GM23338 (cell line): ENCODE data around the gene ZNF525. TPM values are rescaled to one million over a fixed set of nuclear protein-coding genes. Genes with fewer than 3 reads are reported as not detected.

Source experiments
- ATAC-seq: fragments of 200-7000 bp; cut with Tn5 transposase; 3 replicates; pipeline ENCODE4 v1.9.1; 2020
- DNase-seq: peaks from one replicate; pipeline ENCODE4 v3.0.0-alpha.2; 2015; ENCODE audit warnings: low spot score
- H2AFZ ChIP-seq: fragments of 200-600 bp; sonication (generic); 2 replicates; pipeline ENCODE4 v1.8.0; 2016; ENCODE audit warnings: antibody characterized with exemption, mild to moderate bottlenecking, moderate library complexity
- H3F3A ChIP-seq: fragments of 200-600 bp; sonication (generic); replicated peaks from 2 replicates; pipeline ENCODE4 v1.8.0; 2017; ENCODE audit warnings: antibody characterized with exemption, mixed run types, low read depth
- H3K27ac ChIP-seq: fragments of 200-600 bp; sonication (generic); 2 replicates; pipeline ENCODE4 v1.6.1; 2016; ENCODE audit warnings: low read depth
- H3K27me3 ChIP-seq: fragments of 200-600 bp; sonication (generic); 2 replicates; pipeline ENCODE4 v1.8.0; 2016; ENCODE audit warnings: mild to moderate bottlenecking, mixed run types, moderate library complexity; ENCODE audit not compliant: insufficient read depth
- H3K36me3 ChIP-seq: fragments of 200-600 bp; sonication (generic); 2 replicates; pipeline ENCODE4 v1.8.0; 2016; ENCODE audit warnings: mild to moderate bottlenecking; ENCODE audit not compliant: insufficient read depth
- H3K4me1 ChIP-seq: fragments of 200-600 bp; sonication (generic); 2 replicates; pipeline ENCODE4 v1.8.0; 2016; ENCODE audit warnings: mild to moderate bottlenecking, moderate library complexity; ENCODE audit not compliant: insufficient read depth
- H3K4me2 ChIP-seq: fragments of 200-600 bp; sonication (generic); 2 replicates; pipeline ENCODE4 v1.7.1; 2017; ENCODE audit warnings: mixed run types
- H3K4me3 ChIP-seq: fragments of 200-600 bp; sonication (generic); 2 replicates; pipeline ENCODE4 v1.6.1; 2016; ENCODE audit warnings: mixed run types
- H3K79me2 ChIP-seq: fragments of 200-600 bp; sonication (generic); replicated peaks from 2 replicates; pipeline ENCODE4 v1.8.0; 2017; ENCODE audit warnings: mild to moderate bottlenecking; ENCODE audit not compliant: insufficient read depth
- H3K9me2 ChIP-seq: fragments of 200-600 bp; sonication (generic); 2 replicates; pipeline ENCODE4 v1.8.0; 2017; ENCODE audit not compliant: insufficient read depth
- H4K20me1 ChIP-seq: fragments of 200-600 bp; sonication (generic); replicated peaks from 2 replicates; pipeline ENCODE4 v1.8.0; 2017; ENCODE audit warnings: mild to moderate bottlenecking; ENCODE audit not compliant: insufficient read depth
- H3K27ac Mint-ChIP-seq: 2 replicates; pipeline ENCODE4 v1.8.0; 2020; ENCODE audit warnings: inconsistent platforms, mild to moderate bottlenecking, moderate library complexity, mixed read lengths
- H3K27me3 Mint-ChIP-seq: 3 replicates; pipeline ENCODE4 v1.8.0; 2022; ENCODE audit warnings: low read depth, mild to moderate bottlenecking, moderate library complexity, mixed read lengths, inconsistent platforms; ENCODE audit not compliant: insufficient read depth, poor library complexity
- H3K36me3 Mint-ChIP-seq: 3 replicates; pipeline ENCODE4 v1.8.0; 2021; ENCODE audit warnings: low read depth, mild to moderate bottlenecking, inconsistent platforms, moderate library complexity, mixed read lengths
- H3K4me1 Mint-ChIP-seq: 3 replicates; pipeline ENCODE4 v1.8.0; 2020; ENCODE audit warnings: mild to moderate bottlenecking, inconsistent platforms, mixed read lengths
- H3K4me3 Mint-ChIP-seq: 3 replicates; pipeline ENCODE4 v1.8.0; 2021; ENCODE audit warnings: moderate library complexity, mild to moderate bottlenecking, inconsistent platforms, mixed read lengths
- H3K9me3 Mint-ChIP-seq: 3 replicates; pipeline ENCODE4 v1.8.0; 2020; ENCODE audit warnings: moderate library complexity, mild to moderate bottlenecking, inconsistent platforms, mixed read lengths
- CREB1 ChIP-seq: fragments of 250-450 bp; sonication (Bioruptor Pico); IDR thresholded peaks from 2 replicates; pipeline ENCODE4 v1.5.0; 2020; ENCODE audit warnings: low read depth, mild to moderate bottlenecking, moderate library complexity
- ETS1 ChIP-seq: IDR thresholded peaks from 2 replicates; pipeline ENCODE4 v1.6.1; 2016; ENCODE audit warnings: antibody characterized with exemption
- EZH2 ChIP-seq: fragments of 200-600 bp; sonication (generic); IDR thresholded peaks from one replicate; pipeline ENCODE4 v1.8.0; 2017; ENCODE audit warnings: antibody characterized with exemption, mild to moderate bottlenecking, low read depth; ENCODE audit not compliant: unreplicated experiment
- JUNB ChIP-seq: IDR thresholded peaks from one replicate; pipeline ENCODE4 v1.6.1; 2016; ENCODE audit warnings: antibody characterized with exemption; ENCODE audit not compliant: unreplicated experiment
- NANOG ChIP-seq: IDR thresholded peaks from 2 replicates; pipeline ENCODE4 v1.6.1; 2016; ENCODE audit warnings: antibody characterized with exemption, borderline replicate concordance
- POLR2AphosphoS5 ChIP-seq: IDR thresholded peaks from 2 replicates; pipeline ENCODE4 v1.6.1; 2016; ENCODE audit warnings: antibody characterized with exemption, low read depth
- STAT1 ChIP-seq: IDR thresholded peaks from one replicate; pipeline ENCODE4 v1.6.1; 2016; ENCODE audit warnings: antibody characterized with exemption; ENCODE audit not compliant: unreplicated experiment
- ZNF331 ChIP-seq: fragments of 250-450 bp; sonication (Bioruptor Pico); IDR thresholded peaks from 2 replicates; pipeline ENCODE4 v1.5.0; 2020; ENCODE audit warnings: low read depth, mild to moderate bottlenecking, moderate library complexity
- polyA plus RNA-seq: library from polyadenylated mRNA; unstranded; fragments of >200 nt; fragmentation: Nextera tagmentation; extraction: Ambion mirVana; gene quantifications from 2 replicates; pipeline ENCODE4 v1.2.1, GENCODE V29; 2016
- total RNA-seq: library from RNA; depleted of rRNA; stranded (reverse); fragments of >200 nt; shearing (Covaris generic); gene quantifications from 2 replicates; pipeline ENCODE4 v1.2.3, GENCODE V29; 2014
- TF ChIP-seq, protein P1 (sequence below): fragments of 250-450 bp; sonication (Bioruptor Pico); IDR thresholded peaks from 2 replicates; pipeline ENCODE4 v1.5.0; 2020; ENCODE audit warnings: mild to moderate bottlenecking, moderate library complexity
- TF ChIP-seq, protein P2 (sequence below), 2 experiments: fragments of 200-600 bp in 1 of 2; sonication (generic) in 1 of 2; conservative IDR thresholded peaks; 2 replicates each; pipeline versions ENCODE4 v1.5.1 to v1.6.1; 2016 to 2017; ENCODE audit warnings: antibody characterized with exemption in 2 of 2, low read depth in 2 of 2, mild to moderate bottlenecking in 2 of 2, moderate library complexity in 1 of 2
- TF ChIP-seq, protein P3 (sequence below): IDR thresholded peaks from one replicate; pipeline ENCODE4 v1.6.1; 2018; ENCODE audit warnings: antibody characterized with exemption; ENCODE audit not compliant: unreplicated experiment

ZNF525 gene
- total and polyA plus RNA-seq, 2 experiments from 2014 or later: 39.3 to 99.8 TPM

GRCh38 chr19:53333066-53333462, 32.4 kb upstream of the ZNF525 start (continued):
- TF ChIP-seq, protein P1, sequence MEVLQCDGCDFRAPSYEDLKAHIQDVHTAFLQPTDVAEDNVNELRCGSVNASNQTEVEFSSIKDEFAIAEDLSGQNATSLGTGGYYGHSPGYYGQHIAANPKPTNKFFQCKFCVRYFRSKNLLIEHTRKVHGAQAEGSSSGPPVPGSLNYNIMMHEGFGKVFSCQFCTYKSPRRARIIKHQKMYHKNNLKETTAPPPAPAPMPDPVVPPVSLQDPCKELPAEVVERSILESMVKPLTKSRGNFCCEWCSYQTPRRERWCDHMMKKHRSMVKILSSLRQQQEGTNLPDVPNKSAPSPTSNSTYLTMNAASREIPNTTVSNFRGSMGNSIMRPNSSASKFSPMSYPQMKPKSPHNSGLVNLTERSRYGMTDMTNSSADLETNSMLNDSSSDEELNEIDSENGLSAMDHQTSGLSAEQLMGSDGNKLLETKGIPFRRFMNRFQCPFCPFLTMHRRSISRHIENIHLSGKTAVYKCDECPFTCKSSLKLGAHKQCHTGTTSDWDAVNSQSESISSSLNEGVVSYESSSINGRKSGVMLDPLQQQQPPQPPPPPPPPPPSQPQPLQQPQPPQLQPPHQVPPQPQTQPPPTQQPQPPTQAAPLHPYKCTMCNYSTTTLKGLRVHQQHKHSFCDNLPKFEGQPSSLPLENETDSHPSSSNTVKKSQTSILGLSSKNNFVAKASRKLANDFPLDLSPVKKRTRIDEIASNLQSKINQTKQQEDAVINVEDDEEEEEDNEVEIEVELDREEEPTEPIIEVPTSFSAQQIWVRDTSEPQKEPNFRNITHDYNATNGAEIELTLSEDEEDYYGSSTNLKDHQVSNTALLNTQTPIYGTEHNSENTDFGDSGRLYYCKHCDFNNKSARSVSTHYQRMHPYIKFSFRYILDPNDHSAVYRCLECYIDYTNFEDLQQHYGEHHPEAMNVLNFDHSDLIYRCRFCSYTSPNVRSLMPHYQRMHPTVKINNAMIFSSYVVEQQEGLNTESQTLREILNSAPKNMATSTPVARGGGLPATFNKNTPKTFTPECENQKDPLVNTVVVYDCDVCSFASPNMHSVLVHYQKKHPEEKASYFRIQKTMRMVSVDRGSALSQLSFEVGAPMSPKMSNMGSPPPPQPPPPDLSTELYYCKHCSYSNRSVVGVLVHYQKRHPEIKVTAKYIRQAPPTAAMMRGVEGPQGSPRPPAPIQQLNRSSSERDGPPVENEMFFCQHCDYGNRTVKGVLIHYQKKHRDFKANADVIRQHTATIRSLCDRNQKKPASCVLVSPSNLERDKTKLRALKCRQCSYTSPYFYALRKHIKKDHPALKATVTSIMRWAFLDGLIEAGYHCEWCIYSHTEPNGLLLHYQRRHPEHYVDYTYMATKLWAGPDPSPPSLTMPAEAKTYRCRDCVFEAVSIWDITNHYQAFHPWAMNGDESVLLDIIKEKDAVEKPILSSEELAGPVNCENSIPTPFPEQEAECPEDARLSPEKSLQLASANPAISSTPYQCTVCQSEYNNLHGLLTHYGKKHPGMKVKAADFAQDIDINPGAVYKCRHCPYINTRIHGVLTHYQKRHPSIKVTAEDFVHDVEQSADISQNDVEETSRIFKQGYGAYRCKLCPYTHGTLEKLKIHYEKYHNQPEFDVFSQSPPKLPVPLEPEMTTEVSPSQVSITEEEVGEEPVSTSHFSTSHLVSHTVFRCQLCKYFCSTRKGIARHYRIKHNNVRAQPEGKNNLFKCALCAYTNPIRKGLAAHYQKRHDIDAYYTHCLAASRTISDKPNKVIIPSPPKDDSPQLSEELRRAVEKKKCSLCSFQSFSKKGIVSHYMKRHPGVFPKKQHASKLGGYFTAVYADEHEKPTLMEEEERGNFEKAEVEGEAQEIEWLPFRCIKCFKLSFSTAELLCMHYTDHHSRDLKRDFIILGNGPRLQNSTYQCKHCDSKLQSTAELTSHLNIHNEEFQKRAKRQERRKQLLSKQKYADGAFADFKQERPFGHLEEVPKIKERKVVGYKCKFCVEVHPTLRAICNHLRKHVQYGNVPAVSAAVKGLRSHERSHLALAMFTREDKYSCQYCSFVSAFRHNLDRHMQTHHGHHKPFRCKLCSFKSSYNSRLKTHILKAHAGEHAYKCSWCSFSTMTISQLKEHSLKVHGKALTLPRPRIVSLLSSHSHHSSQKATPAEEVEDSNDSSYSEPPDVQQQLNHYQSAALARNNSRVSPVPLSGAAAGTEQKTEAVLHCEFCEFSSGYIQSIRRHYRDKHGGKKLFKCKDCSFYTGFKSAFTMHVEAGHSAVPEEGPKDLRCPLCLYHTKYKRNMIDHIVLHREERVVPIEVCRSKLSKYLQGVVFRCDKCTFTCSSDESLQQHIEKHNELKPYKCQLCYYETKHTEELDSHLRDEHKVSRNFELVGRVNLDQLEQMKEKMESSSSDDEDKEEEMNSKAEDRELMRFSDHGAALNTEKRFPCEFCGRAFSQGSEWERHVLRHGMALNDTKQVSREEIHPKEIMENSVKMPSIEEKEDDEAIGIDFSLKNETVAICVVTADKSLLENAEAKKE (CRISPR knock-in tag): no peak

- Mint-ChIP-seq H3K4me1 (peaks cover 4% of the 10 kb centered on the region), H3K27me3 (peaks cover 10% of the 10 kb centered on the region), H3K9me3 (peaks cover 22% of the 10 kb centered on the region), H3K27ac (peak within 1 kb of the TSS; percentile 78), H3K36me3 (peaks cover 17% of the 10 kb centered on the region), H3K4me3 (peak within 1 kb of the TSS; percentile 84)
- H3K27me3 ChIP-seq: no peaks in the 10 kb centered on the region
- no peaks in the 10 kb centered on the region for H3K9me2 ChIP-seq
- peaks cover 4% of the 10 kb centered on the region; the same call in 1 of the 2 replicates for H3K4me1 ChIP-seq
- H3K27ac ChIP-seq: peak within 1 kb of the TSS; percentile 83
- peaks cover 24% of the 10 kb centered on the region for H3K79me2 ChIP-seq
- peak within 1 kb of the TSS; percentile 92 for H3K4me3 ChIP-seq
- DNase-seq: peak; percentile 96
- no peaks in the 10 kb centered on the region; the same call in 1 of the 2 replicates for H4K20me1 ChIP-seq
- H3K4me2 ChIP-seq: peak within 1 kb of the TSS; percentile 95
- peak; percentile 94 for ATAC-seq
- no peaks in the 10 kb centered on the region; the same call in 1 of the 2 replicates for H3K36me3 ChIP-seq
- peak within 1 kb of the TSS; percentile 98 for H2AFZ ChIP-seq
- H3F3A ChIP-seq: no peaks in the 10 kb centered on the region
- no peak for TF ChIP-seq CREB1
- TF ChIP-seq POLR2AphosphoS5: peak; percentile 83
- TF ChIP-seq ETS1: 0 out of 2 replicates have a peak, but pooled peaks have one; percentile 16
- TF ChIP-seq, protein P2, sequence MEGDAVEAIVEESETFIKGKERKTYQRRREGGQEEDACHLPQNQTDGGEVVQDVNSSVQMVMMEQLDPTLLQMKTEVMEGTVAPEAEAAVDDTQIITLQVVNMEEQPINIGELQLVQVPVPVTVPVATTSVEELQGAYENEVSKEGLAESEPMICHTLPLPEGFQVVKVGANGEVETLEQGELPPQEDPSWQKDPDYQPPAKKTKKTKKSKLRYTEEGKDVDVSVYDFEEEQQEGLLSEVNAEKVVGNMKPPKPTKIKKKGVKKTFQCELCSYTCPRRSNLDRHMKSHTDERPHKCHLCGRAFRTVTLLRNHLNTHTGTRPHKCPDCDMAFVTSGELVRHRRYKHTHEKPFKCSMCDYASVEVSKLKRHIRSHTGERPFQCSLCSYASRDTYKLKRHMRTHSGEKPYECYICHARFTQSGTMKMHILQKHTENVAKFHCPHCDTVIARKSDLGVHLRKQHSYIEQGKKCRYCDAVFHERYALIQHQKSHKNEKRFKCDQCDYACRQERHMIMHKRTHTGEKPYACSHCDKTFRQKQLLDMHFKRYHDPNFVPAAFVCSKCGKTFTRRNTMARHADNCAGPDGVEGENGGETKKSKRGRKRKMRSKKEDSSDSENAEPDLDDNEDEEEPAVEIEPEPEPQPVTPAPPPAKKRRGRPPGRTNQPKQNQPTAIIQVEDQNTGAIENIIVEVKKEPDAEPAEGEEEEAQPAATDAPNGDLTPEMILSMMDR (conservative IDR thresholded peaks at IDR 0.05; ENCODE audit: low read depth in 2 of 2): no peak
- TF ChIP-seq NANOG: no peak
- no peak for TF ChIP-seq ZNF331
- no peak for TF ChIP-seq EZH2
- TF ChIP-seq JUNB: no peak
- TF ChIP-seq, protein P3, sequence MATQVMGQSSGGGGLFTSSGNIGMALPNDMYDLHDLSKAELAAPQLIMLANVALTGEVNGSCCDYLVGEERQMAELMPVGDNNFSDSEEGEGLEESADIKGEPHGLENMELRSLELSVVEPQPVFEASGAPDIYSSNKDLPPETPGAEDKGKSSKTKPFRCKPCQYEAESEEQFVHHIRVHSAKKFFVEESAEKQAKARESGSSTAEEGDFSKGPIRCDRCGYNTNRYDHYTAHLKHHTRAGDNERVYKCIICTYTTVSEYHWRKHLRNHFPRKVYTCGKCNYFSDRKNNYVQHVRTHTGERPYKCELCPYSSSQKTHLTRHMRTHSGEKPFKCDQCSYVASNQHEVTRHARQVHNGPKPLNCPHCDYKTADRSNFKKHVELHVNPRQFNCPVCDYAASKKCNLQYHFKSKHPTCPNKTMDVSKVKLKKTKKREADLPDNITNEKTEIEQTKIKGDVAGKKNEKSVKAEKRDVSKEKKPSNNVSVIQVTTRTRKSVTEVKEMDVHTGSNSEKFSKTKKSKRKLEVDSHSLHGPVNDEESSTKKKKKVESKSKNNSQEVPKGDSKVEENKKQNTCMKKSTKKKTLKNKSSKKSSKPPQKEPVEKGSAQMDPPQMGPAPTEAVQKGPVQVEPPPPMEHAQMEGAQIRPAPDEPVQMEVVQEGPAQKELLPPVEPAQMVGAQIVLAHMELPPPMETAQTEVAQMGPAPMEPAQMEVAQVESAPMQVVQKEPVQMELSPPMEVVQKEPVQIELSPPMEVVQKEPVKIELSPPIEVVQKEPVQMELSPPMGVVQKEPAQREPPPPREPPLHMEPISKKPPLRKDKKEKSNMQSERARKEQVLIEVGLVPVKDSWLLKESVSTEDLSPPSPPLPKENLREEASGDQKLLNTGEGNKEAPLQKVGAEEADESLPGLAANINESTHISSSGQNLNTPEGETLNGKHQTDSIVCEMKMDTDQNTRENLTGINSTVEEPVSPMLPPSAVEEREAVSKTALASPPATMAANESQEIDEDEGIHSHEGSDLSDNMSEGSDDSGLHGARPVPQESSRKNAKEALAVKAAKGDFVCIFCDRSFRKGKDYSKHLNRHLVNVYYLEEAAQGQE: no peak
- no peak for TF ChIP-seq STAT1
Measured at GRCh38 chr19:53333463-53334449, 31.7 kb upstream of the ZNF525 start, which contains the start of gene ZNF845. ZNF845 (plus strand) TSS chr19:53333749; CDS start chr19:53341308, 7,559 bp downstream.
